ENCODE results near the gene FTCD.
"Not testable (repeated sequence)": the region's sequence is repeated elsewhere in the genome, so short reads cannot be mapped to it uniquely, and the experiment has no call there.

FTCD gene

GRCh38 chr21:46120301-46121285, 34.8 kb downstream of the FTCD start:
- no peak for DNase-seq

DNA sequence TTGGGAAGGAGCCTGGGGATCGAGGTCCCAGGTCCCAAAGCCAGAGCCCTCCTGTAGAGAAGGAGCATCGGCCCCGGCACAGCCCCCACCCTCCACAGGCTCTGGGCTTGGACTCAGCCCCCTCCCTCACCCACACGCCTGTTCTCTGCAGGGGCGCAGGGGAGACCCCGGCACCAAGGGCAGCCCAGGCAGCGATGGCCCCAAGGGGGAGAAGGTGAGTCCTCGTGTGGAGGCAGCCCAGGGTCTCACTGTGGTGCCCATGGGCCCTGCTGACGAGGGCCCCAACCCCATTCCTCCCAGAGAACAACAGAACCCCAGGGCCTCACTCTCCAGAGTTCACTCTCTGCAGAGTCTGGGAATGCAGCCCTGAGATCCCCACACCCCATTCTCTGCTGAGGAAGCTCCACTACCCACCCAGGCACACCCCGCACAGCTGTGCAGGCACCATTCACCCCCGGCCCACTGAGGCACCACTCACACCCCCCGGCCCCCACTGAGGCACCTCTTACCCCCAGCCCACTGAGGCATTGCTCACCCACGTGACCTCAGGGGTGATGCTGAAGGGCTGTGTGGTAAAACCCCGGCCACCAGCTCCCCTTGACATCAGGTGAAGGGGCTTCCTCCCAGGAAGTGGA, 35.6 kb downstream of the FTCD start:
- no peak for DNase-seq

DNA sequence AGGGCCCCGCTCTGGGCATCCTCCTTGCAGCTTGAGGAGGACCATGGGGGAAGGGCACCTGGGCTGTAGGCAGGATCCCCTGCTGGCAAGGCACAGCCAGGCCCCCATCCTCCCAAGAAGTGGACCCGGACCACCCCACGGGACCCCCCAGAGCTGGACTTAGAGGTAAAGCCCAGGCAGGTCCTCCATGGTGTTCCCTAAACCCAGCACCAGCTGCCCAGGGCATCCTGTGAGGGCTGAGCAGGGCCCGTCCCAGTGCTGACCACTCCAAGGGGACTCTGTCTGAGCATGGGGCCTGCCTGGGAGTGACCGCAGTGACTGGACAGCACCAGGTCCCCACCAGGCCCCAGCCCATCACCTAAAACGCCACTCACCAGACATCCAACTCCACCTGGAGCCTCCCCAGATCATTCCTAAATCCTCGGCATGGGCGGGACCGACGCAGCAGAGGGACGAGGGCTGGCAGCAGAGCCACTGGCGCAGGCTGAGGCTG, 36.2 kb downstream of the FTCD start:
- no peak for DNase-seq

GRCh38 chr21:46118316-46119143, 36.8 kb downstream of the FTCD start:
- DNase-seq, result no peak

DNA sequence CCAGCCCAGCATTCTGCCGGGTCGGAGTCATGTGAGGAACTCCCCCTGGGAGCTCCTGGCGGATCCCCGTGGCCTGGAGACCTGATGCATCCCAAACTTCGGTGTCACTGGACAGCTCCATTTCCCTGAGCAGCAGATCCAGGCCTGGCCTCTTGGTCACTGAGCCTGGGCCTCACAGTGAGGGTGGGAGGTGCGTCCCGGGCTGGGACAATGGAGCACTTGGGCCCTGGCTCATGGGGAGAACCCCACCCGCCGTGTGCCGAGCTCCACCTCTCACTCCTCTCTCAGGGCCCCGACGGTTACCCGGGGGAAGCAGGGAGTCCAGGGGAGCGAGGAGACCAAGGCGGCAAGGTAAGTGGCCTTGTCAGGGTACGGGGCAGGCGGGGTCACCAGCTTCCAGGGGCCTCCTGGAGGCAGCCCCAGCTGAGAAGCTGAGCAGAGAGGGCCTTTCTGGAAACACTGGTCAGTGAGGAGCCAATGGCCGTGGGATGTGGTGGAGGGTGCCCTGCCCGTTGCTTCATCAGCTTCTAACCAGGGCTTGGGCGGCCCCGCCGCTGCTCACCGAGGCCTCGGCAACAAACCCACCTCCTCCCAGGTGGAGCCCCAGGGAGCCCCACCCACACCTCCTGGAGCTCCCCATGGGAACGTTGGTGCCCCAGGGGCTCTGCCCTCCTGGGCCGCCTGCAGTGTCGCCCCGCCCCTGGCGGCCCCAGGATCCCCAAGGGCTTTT, 37.6 kb downstream of the FTCD start:
- DNase-seq, result no peak

DNA sequence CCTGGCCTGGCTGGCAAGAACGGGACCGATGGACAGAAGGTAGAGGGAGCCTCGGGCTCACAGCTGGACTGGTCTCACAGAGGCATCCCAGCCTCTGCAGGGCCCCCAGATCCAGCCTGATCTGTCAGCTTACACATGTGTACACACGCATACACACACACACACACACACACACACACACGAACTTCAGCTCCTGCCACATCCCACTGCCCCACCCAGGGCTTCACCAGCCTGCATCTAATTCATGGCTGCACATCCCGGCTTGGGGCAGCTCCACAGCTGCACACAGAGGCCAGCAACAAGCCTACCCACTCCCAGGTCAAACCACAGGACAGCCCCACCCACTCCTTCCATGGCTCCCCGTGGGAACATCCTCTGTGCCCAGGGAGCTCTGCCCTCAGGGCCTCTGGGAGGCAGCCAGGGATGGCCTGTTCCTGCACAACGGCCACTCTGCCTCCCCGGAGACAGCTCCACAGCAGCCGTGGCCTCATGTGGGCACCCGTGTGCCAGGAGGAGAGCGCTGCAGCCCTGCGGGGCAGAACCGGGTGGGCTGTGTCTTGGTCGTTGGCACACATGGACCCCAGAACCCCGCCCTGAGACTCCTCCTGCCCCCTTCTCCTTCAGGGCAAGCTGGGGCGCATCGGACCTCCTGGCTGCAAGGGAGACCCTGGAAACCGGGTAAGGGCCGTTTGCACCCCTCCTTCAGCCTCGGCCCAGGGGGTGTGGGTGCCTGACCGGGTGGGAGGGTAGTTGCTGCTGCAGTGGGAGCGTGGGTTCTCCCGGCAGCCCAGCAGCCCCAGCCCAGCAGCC, 38.4 kb downstream of the FTCD start:
- no peak for DNase-seq

- no peak for DNase-seq
These were observed 39.1 kb downstream of the FTCD start for GRCh38 chr21:46116189-46116775.

- DNase-seq, result no peak
These were observed 39.8 kb downstream of the FTCD start for GRCh38 chr21:46115441-46116188.

DNA sequence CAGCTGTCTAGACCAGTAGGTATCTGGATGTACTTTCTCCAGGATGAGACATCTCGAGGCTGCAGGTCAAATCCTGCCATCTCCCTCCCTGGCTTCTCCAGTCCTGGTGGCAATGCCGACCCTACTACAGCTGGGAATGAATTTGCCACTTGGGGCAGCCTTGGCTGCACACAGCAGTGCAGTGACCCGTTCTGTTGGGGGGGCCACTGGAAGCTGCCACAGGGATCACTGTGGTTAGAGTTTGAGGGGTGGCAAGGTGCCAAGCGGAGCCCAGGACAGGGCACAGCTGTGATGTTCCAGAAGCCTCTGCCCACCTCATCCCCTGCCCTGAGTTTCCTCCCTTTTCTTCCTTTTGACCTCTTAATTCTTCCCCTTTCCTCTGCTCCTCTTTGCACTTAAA, 40.4 kb downstream of the FTCD start:
- no peak for DNase-seq

DNA sequence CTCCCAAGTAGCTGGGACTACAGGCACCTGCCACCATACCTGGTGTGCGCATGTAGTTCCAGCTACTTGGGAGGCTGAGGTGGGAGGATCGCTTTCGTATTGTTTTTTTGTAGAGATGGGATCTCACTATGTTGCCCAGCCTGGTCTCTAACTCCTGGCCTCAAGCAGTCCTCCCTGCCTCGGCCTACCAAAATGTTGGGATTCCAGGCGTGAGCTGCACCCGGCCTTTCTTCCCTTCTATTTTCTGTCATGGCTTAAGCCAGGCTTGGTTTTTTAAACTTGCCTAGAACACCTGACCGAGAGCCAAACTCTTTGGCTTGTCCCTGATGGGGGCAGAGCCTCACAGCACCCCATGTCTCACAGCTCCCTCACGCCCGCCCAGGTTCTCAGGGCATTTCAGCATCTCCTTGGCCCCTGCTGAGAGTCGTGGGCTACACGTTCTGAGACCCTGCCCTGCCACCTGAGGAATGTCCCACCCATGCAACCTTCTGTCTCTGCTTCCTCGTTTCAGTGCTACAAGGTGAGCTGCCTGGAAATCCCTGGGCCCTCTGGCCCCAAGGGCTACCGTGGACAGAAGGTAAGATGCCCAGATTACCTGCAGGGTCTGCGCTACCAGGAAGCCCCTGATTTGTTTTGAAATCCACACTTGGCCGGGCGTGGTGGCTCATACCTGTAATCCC, 41.7 kb downstream of the FTCD start:
- no peak for DNase-seq

- DNase-seq, result no peak
These were observed 42.6 kb downstream of the FTCD start for GRCh38 chr21:46112725-46113215.

- DNase-seq, result no peak
These were observed 43.3 kb downstream of the FTCD start for GRCh38 chr21:46111857-46112724.

GRCh38 chr21:46111193-46111571, 44.2 kb downstream of the FTCD start:
- DNase-seq, result no peak

- no peak for DNase-seq
These were observed 44.7 kb downstream of the FTCD start for GRCh38 chr21:46110499-46111192.

GRCh38 chr21:46109313-46110221, 45.8 kb downstream of the FTCD start:
- DNase-seq, result no peak

DNA sequence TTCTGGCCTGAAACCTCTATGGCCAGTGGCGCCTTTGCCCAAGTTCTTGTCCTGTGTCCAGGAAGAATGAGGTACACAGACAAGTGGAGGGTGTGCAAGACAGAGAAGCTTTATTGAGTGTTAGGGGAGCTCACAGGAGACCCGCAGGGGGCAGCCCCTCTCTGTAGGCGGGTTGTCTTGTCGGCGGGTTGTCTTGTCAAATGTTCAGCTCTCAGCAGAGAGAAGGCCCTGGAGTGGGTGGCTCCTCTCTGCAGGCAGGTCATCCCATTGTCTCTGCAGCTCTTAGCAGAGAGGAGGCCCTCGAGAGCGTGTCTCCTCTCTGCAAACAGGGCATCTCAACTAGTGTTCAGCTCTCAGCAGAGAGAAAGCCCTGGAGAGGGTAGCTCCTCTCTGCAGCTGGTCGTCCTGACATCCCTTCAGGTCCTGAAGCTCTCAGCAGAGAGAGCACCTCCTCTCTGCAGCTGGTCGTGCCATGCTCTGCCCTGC, 46.5 kb downstream of the FTCD start:
- no peak for DNase-seq

DNA sequence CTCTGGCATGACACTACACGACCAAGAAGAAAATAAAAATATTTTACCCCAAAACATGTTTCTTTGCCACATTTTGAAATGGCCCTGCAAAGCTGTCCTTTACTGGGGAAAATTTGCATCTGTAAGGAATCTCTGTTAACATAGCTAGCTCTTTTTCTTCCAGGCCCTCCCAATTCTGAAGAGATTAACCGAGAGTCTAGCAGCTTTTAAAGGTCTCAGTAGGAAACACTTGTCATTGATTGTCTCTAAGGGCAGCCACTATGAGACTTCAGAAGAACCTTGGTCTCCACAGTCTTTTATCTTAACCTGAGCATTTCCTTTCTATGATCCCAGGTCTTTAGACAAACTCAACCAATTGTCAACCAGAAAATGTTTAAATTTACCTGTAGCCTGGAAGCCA, 48.0 kb downstream of the FTCD start:
- DNase-seq, result not testable (repeated sequence)

Data from NCI-H1930 (cell line).